T follicular helper cell (primary cell): ENCODE results near the gene CPNE1.

Experiments
- DNase-seq: peaks from one replicate; pipeline ENCODE4 v3.0.0-alpha.2; 2020; ENCODE audit warnings: low read depth

Gene CPNE1

DNA sequence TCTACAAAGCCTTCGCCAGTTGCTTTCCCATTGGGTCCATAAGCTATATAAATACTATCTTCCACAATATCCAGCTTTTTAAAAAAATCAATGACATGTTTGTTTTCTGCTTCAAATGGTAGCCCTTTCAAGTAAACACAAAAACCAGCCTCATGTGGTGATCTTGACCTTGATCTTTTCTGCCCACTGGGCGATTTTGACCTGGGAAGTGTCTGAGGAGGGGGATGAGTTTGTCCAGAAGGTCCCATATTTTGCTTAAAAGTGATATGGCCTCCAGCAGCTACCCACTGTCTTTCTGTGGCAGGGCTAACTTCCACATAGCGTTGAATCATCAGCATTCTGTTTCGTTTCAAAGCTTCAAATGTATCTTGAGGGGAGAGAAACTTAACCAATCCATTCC, 10.8 kb downstream of the CPNE1 start:
- no peak for DNase-seq

GRCh38 chr20:35653430-35653734, 11.3 kb downstream of the CPNE1 start:
- DNase-seq = no peak

DNA sequence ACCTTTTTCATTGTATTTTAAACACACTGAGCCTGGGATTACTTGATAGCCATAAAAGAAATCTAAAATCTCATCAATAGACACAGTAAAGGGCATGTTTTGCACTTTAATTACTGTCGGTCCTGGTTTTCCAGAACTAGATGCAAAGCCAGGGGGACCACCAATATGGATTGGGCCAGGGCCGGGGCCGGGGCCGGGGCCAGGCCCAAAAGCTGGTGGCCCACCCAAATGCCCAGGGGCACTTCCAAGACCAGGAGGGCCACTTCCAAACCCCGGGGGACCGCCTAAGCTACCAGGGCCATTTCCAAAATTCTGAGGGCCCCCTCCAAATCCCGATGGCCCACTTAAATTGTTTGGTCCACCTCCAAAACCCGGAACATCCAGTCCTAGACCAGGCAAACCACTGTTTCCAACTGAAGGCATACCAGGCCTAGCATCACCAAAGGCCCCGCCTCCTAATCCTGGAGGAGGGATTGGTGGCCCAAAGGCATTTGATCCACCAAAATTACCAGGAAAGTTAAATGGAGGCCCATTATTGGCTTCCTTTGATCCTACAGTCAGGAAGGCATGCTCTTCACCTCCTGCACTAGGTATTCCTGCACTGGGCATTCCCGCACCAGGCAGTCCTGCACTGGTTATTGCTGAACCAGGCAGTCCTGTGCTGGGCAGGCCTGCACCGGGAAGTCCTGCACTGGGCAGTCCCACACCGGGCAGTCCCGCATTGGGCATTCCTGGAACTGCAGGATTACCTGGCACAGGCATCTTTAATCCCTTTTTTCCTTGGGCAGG, 11.9 kb downstream of the CPNE1 start:
- DNase-seq = no peak

- DNase-seq = no peak
Measured at GRCh38 chr20:35651958-35652357, 12.7 kb downstream of the CPNE1 start.

DNA sequence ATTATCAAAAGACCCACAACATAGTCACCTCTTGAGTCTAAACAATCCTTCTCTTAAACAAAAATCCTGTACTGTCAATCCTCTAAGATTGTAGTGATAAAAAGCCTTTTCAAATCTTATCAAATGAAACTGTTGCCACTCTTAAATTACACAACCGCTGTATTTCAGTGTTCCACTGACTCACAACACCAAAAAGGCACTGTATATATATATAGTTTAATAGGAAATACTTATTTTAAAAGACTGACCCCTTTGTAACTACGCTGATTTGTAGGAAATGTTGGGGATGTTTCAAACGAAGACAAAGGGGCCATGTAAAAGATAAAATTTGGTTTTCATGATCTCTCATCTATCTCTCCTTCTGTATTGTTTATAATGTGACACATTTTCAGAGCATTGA, 14.1 kb downstream of the CPNE1 start:
- no peak for DNase-seq

- no peak for DNase-seq
Measured at GRCh38 chr20:35648836-35649235, 15.9 kb downstream of the CPNE1 start.

DNA sequence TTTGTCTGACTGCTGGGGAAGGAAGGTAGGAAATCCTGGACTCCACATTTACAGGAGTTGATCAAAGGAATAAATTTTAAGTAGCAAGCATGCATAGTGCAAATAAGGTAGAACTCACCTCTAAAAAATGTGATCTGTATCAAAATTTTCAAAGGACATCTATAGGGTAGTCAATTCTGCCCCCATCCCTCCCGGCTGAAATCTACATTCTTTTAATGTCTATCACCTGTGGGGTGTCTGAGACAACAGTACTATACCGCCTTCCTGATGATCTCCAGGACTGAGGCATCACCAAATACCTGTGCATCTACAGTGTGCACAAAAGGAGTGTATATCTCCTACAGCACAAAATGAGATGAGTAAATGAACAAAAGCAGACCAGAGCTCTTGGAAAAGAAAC, 19.9 kb downstream of the CPNE1 start:
- DNase-seq = no peak

- no peak for DNase-seq
Measured at GRCh38 chr20:35643045-35643444, 21.7 kb downstream of the CPNE1 start.

DNA sequence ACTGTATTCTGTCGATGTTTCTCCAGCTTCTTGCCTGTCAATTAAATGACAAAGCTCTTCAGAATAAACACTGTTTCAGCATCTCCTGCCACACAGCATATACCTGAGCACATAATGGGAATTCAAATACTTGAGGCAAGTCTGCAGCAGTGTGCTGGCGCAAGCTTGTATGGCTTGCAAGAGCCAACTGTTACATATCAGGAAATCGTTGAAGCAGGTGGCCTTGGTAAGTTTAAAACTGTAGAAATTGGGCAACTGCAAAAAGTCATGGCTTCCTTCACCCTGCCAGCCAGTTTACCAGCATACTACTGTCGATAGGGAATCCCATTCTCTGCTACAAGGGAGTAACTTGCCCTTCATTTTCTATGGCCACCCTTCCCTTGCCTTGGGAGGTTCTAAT, 23.0 kb downstream of the CPNE1 start:
- no peak for DNase-seq

DNA sequence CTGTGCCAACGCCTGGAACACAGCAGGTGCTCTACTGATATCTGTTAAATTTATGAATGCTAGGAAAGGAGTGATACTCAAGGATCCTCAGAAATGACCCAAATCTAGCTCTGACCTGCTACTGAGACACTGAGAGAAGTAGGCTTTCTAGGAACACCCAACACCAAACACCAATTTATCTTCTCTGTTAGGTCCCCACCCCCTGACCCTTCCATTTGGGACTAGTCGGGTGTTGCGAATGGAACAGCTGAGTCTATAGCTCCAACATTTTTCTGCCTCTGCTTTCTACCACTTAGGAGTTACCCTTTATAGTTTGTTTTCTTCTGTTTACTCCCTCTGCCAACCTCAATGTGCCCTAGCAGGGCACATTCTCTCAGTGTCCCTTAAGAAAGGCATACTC, 24.0 kb downstream of the CPNE1 start:
- no peak for DNase-seq

DNA sequence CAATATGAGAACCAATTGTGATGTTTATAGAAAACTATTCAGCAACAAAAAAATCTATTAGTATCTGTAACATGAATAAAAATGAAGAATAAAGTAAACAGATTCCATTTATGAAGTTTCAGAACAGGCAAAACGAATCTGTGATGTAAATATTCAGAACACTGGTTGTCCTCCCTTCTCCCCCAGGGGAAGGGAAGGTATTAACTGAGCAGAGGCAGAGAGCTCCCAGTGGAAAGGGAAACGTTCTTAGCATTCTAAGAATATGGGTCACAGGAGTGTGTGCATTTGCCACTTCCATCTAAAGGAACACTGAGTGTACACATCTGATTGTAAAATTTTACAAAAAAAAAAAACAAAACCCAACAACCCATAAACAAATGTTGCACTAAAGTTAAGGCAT, 25.9 kb downstream of the CPNE1 start:
- DNase-seq = no peak

DNA sequence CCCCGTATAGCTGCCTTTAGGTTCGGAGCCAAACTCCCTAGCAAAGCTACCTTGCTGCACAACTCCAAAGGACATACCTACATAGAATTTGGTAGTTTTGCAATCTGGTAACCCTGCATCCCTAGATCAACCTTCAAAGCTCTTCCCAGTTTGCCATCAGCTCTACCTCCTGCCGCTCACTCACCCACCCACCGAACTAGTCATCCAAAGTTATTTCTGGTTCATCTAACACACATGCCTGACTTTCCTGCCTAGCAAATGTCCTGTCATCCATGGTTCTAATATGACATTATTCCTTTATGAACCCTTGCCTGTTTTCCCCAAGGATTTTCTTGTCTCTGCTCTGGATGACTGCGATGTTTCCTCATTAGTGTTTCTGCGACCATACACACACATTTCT, 27.4 kb downstream of the CPNE1 start:
- no peak for DNase-seq

DNA sequence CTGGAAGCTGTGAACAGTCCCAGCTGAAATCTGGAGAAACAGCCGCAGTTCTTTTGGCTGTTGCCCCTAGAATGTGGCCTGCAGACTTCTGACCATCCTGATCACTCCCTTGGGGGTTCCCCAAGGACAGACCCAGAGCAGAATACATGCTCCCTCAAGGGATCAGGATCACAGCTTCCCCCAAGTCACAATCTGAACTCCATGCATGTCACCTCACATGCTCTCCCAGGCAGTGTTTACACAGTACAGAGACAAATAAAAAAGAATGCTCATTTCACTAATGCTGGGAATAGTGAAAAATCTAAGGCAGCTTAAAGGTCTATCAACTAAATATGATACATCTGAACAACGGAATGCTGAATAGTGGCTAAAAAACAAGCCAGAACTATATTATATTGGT, 28.6 kb downstream of the CPNE1 start:
- no peak for DNase-seq

- DNase-seq = no peak
Measured at GRCh38 chr20:35635652-35636051, 29.0 kb downstream of the CPNE1 start.

DNA sequence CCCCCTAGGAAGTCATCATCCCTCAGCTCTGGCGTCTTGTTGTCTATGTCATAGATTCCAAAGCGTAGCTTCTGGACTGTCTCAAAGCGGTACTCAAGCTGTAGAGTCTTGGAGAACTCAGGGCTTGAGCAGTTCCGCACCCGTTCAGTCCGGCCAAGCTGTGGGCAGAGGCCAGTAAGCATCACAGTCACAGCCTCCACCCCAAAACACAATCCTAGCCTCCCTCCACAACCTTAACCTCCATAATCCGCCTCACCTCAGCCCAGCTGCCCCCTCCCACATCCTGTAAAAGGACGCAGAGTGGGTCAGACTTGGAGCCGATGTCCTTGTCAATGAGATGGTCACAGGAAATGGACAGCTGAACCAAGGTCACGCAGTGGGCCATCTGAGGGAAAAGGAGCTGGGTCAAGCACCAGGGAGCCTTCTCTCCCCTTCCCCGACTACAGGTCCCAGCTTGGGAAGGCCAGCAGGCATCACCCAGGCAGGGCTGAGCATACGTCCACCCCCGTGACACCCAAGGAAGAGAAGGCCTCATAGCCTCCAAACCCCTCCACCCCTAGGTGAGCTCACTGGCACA, 32.1 kb downstream of the CPNE1 start:
- DNase-seq = no peak

GRCh38 chr20:35630636-35631035, 34.1 kb downstream of the CPNE1 start:
- DNase-seq = no peak

GRCh38 chr20:35629427-35630145, 35.1 kb downstream of the CPNE1 start:
- DNase-seq = no peak

DNA sequence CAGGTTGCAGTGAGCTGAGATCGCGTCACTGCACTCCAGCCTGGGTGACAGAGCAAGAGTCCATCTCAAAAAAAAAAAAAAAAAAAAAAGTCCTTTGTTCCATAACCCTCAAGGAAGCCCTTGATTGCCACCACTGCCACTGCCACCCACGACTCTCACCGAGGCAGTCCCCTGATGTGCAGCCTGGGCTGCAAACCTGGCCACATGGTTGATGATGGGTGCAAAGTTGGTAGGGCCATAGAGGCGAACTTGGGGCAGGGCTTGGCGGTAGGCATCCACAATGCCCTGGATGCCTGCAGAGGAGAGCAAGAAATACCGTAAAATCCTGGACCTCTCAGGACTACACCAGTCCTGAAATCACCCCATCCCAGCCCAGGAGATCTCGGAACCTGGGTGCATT, 37.6 kb downstream of the CPNE1 start:
- DNase-seq = no peak

DNA sequence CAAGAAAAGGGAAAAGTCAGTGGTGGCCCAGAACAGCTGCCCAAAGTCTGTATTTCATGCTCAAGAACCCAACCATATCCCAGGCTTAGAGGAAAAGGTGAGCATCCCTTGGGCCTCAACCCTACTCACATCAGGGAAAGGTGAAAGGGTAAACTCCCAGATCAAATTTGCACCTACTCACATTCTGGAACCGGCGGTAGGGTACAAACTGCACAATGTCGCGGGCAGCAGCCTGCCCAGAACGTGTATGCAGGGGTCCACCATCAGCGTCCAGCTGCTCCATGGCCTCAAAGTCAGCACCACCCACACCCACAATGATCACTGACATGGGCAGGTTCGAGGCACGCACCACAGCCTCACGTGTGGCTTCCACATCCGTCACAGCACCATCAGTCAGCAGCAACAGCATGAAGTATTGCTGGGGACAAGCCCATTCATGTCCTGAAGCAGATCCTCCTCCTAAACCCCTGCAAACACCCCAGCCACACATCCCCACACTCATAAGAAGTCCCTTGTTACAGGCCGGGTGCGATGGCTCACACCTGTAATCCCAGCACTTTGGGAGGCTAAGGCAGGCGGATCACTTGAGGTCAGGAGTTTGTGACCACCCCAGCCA, 38.2 kb downstream of the CPNE1 start:
- no peak for DNase-seq

DNA sequence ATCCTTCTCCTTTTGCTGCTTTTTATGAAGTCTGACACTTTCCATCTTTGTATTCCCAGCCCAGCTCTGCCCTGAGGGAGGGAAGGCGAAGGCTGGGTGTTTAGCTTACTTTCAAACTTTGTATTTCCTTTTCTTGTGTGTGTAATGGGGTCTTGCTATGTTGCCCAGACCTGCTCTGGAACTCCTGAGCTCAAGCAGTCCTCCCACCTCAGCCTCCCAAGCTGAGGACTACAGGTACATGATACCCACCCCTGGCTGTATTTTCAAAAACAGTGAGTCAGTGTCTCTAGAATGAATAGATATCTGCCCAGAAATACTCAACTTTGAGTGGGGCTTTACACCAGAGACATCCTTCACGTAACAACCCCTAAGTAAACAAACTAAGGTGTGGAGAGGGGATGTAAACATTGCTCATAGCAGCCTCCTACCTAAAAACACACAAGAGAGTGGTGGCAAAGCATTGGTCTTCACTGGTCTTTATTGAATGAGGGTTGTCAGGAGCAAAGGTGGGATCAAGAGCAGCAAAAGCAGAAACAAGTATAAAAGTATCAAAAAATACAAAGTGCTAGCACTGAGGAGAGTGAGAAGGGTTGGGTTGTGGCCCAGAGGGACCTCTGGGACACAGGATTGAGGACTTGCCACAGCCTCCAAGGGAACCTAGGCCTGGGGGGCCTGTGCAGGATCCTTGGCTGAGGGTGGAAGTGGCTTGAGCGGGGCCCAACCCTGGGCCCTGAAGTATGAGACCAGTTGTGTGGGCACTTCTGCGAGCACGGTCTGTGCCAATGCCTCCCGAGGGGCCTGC, 38.9 kb downstream of the CPNE1 start:
- DNase-seq = no peak

GRCh38 chr20:35621560-35621946, 43.1 kb downstream of the CPNE1 start:
- DNase-seq = no peak
